Neural cell (in vitro differentiated cells): ENCODE data around the gene PADI4. TPM values are rescaled to one million over a fixed set of nuclear protein-coding genes. Genes with fewer than 3 reads are reported as not detected.

Experiments
- H2AFZ ChIP-seq: fragments of 200-600, 300-800 bp; sonication (generic), shearing (Covaris generic); 2 replicates; pipeline ENCODE4 v1.6.0; 2014; ENCODE audit warnings: low read depth, mild to moderate bottlenecking, antibody characterized with exemption, low read length, moderate library complexity
- H3F3A ChIP-seq: fragments of 200-600 bp; shearing (Covaris generic); 2 replicates; pipeline ENCODE4 v1.6.1; 2016; ENCODE audit warnings: mild to moderate bottlenecking, moderate library complexity, mixed read lengths, antibody characterized with exemption, low read length; ENCODE audit not compliant: insufficient read depth, poor library complexity, severe bottlenecking
- H3K27ac ChIP-seq: fragments of 200-600, 300-800 bp; sonication (generic), shearing (Covaris generic); 2 replicates; pipeline ENCODE4 v1.5.1; 2014; ENCODE audit warnings: mild to moderate bottlenecking, low read length, moderate library complexity
- H3K27me3 ChIP-seq: fragments of 300-800, 200-600 bp; sonication (generic), shearing (Covaris generic); 2 replicates; pipeline ENCODE4 v1.6.0; 2014; ENCODE audit warnings: mild to moderate bottlenecking, low read depth, low read length, moderate library complexity; ENCODE audit not compliant: insufficient read depth
- H3K36me3 ChIP-seq: fragments of 300-800, 200-600 bp; sonication (generic), shearing (Covaris generic); 2 replicates; pipeline ENCODE4 v1.5.1; 2014; ENCODE audit warnings: mild to moderate bottlenecking, antibody characterized with exemption, low read length, moderate library complexity; ENCODE audit not compliant: insufficient read depth
- H3K4me2 ChIP-seq: fragments of 300-800, 200-600 bp; sonication (generic), shearing (Covaris generic); 2 replicates; pipeline ENCODE4 v1.6.0; 2014; ENCODE audit warnings: mild to moderate bottlenecking, low read length
- H3K4me3 ChIP-seq: fragments of 300-800, 200-600 bp; sonication (generic), shearing (Covaris generic); 2 replicates; pipeline ENCODE4 v1.5.1; 2014; ENCODE audit warnings: mild to moderate bottlenecking, low read length, moderate library complexity
- H3K79me2 ChIP-seq: fragments of 200-600 bp; shearing (Covaris generic); replicated peaks from 2 replicates; pipeline ENCODE4 v1.6.0; 2014; ENCODE audit warnings: mild to moderate bottlenecking, low read length, moderate library complexity; ENCODE audit not compliant: insufficient read depth
- H3K9ac ChIP-seq: fragments of 300-800, 200-600 bp; sonication (generic), shearing (Covaris generic); 2 replicates; pipeline ENCODE4 v1.6.1; 2016; ENCODE audit warnings: mild to moderate bottlenecking, low read length, mixed read lengths
- H3K9me2 ChIP-seq: fragments of 200-600 bp; shearing (Covaris generic); 2 replicates; pipeline ENCODE4 v1.6.1; 2016; ENCODE audit warnings: mild to moderate bottlenecking, low read length, mixed read lengths; ENCODE audit not compliant: insufficient read depth
- H3K9me3 ChIP-seq: fragments of 200-600, 300-800 bp; sonication (generic), shearing (Covaris generic); 2 replicates; pipeline ENCODE4 v1.6.1; 2016; ENCODE audit warnings: mild to moderate bottlenecking, mixed run types, low read length, moderate library complexity, mixed read lengths
- H4K20me1 ChIP-seq: fragments of 200-600 bp; shearing (Covaris generic); 2 replicates; pipeline ENCODE4 v1.6.1; 2016; ENCODE audit warnings: mild to moderate bottlenecking, mixed run types; ENCODE audit not compliant: insufficient read depth
- EP300 ChIP-seq: fragments of 450-650 bp; conservative IDR thresholded peaks from 2 replicates; pipeline ENCODE4 v1.6.1; 2014; ENCODE audit warnings: antibody characterized with exemption, mild to moderate bottlenecking, moderate library complexity; ENCODE audit not compliant: poor library complexity, severe bottlenecking
- EZH2 ChIP-seq: fragments of 200-600, 300-800 bp; shearing (Covaris generic), sonication (generic); IDR thresholded peaks from 2 replicates; pipeline ENCODE4 v1.6.1; 2014; ENCODE audit warnings: antibody characterized with exemption, low read length, borderline replicate concordance, mild to moderate bottlenecking; ENCODE audit not compliant: insufficient read depth, poor library complexity, severe bottlenecking
- POLR2AphosphoS5 ChIP-seq: IDR thresholded peaks from 2 replicates; pipeline ENCODE4 v1.6.1; 2012
- RAD21 ChIP-seq: fragments of 450-650 bp; conservative IDR thresholded peaks from 2 replicates; pipeline ENCODE4 v1.6.1; 2014; ENCODE audit warnings: antibody characterized with exemption, mild to moderate bottlenecking, moderate library complexity
- SMC3 ChIP-seq: fragments of 450-650 bp; conservative IDR thresholded peaks from 2 replicates; pipeline ENCODE4 v1.6.1; 2014; ENCODE audit warnings: antibody characterized with exemption, mild to moderate bottlenecking, moderate library complexity; ENCODE audit not compliant: poor library complexity
- TAF1 ChIP-seq: IDR thresholded peaks from 2 replicates; pipeline ENCODE4 v1.6.1; 2012; ENCODE audit warnings: low read depth
- polyA plus RNA-seq: library from polyadenylated mRNA; depleted of rRNA; stranded (reverse); fragments of >200 nt; gene quantifications from 2 replicates; pipeline ENCODE4 v1.2.3, GENCODE V29; 2014
- TF ChIP-seq, protein P1 (sequence below): fragments of 450-650 bp; IDR thresholded peaks from 2 replicates; pipeline ENCODE4 v1.5.1; 2014; ENCODE audit warnings: antibody characterized with exemption, mild to moderate bottlenecking, moderate library complexity; ENCODE audit not compliant: poor library complexity, severe bottlenecking
- TF ChIP-seq, protein P2 (sequence below): IDR thresholded peaks from 2 replicates; pipeline ENCODE4 v1.6.1; 2012; ENCODE audit warnings: borderline replicate concordance

PADI4 gene
- polyA plus RNA-seq, 1 donor from 2014 or later = not detected

DNA sequence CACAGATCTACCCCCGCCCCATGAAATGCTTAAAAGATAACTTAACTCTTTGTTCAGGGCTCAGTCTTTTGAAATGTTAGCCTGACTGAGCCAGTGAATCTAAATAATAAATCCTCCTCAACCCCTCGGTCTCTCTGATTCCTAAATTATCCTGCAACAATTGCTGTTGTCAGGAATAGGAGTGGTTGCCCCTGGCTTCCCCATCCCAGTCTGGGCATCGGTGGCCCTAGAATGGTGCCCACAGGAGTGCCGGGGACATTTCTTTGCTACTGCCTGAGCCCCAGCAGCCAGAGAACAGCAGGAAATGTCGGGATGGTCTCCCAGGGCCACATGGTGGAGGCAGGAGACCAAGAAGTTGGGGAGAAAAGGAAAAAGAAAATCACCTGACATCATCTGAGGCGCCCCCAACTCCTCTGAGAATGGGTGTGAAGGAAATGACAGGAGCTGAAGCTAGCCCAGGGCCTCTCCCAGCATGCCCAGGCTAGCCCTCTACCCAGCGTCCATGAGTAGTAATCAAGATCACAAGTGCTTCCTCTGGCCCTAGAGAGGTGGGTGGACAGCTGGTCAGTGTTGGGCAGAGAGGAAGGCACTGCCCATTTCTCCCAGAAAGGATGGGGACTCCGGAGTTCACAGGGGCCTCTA is 1.6 kb downstream of the PADI4 start:
- Histone ChIP-seq H3F3A (no peaks in the 10 kb centered on the region), H3K9ac (no peak overlapping the region), H3K27ac (no peak overlapping the region), H3K27me3 (no peaks in the 10 kb centered on the region), H3K9me3 (no peaks in the 10 kb centered on the region), H3K4me2 (no peak overlapping the region), H3K36me3 (no peaks in the 10 kb centered on the region), H4K20me1 (no peaks in the 10 kb centered on the region), H2AFZ (no peak overlapping the region), H3K4me3 (no peak overlapping the region), H3K79me2 (no peaks in the 10 kb centered on the region), H3K9me2 (no peaks in the 10 kb centered on the region)
- TF ChIP-seq, protein P1, sequence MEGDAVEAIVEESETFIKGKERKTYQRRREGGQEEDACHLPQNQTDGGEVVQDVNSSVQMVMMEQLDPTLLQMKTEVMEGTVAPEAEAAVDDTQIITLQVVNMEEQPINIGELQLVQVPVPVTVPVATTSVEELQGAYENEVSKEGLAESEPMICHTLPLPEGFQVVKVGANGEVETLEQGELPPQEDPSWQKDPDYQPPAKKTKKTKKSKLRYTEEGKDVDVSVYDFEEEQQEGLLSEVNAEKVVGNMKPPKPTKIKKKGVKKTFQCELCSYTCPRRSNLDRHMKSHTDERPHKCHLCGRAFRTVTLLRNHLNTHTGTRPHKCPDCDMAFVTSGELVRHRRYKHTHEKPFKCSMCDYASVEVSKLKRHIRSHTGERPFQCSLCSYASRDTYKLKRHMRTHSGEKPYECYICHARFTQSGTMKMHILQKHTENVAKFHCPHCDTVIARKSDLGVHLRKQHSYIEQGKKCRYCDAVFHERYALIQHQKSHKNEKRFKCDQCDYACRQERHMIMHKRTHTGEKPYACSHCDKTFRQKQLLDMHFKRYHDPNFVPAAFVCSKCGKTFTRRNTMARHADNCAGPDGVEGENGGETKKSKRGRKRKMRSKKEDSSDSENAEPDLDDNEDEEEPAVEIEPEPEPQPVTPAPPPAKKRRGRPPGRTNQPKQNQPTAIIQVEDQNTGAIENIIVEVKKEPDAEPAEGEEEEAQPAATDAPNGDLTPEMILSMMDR = no peak
- TF ChIP-seq SMC3 = no peak

DNA sequence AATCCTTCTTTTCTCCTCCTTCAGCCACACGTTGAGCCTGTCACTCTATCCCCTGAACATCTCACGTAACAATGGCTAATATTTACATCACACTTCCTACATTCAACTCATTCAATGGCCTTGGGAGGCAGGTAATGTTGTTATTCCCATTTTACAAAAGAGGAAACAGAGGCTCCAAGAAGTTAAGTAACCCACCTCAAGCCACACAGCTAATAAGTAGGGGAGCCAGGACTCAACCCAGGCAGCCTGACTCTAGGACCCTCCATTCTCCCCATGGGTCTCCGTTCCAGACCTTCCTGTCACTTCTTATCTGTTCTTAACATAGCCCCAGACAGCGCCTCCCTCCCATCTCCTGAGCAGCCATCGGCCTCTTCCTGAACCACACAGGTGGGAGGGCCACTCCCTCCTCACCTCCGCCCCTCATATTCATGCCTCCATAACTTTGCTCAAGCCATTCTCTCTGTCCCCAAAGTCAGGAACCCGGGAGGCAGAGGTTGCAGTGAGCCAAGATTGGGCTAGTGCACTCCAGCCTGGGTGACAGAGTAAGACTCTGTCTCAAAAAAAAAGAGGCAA is 2.2 kb downstream of the PADI4 start:
- TF ChIP-seq RAD21 (no peak), TAF1 (no peak), EP300 (no peak), SMC3 (no peak), POLR2AphosphoS5 (no peak), EZH2 (no peak)
- TF ChIP-seq, protein P2, sequence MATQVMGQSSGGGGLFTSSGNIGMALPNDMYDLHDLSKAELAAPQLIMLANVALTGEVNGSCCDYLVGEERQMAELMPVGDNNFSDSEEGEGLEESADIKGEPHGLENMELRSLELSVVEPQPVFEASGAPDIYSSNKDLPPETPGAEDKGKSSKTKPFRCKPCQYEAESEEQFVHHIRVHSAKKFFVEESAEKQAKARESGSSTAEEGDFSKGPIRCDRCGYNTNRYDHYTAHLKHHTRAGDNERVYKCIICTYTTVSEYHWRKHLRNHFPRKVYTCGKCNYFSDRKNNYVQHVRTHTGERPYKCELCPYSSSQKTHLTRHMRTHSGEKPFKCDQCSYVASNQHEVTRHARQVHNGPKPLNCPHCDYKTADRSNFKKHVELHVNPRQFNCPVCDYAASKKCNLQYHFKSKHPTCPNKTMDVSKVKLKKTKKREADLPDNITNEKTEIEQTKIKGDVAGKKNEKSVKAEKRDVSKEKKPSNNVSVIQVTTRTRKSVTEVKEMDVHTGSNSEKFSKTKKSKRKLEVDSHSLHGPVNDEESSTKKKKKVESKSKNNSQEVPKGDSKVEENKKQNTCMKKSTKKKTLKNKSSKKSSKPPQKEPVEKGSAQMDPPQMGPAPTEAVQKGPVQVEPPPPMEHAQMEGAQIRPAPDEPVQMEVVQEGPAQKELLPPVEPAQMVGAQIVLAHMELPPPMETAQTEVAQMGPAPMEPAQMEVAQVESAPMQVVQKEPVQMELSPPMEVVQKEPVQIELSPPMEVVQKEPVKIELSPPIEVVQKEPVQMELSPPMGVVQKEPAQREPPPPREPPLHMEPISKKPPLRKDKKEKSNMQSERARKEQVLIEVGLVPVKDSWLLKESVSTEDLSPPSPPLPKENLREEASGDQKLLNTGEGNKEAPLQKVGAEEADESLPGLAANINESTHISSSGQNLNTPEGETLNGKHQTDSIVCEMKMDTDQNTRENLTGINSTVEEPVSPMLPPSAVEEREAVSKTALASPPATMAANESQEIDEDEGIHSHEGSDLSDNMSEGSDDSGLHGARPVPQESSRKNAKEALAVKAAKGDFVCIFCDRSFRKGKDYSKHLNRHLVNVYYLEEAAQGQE = no peak
- TF ChIP-seq, protein P1 = no peak
- Histone ChIP-seq H3K79me2 (no peaks in the 10 kb centered on the region), H4K20me1 (no peaks in the 10 kb centered on the region), H3K27ac (no peak overlapping the region), H3K4me2 (no peak overlapping the region), H3K36me3 (no peaks in the 10 kb centered on the region), H3K9me3 (no peaks in the 10 kb centered on the region), H3K27me3 (no peaks in the 10 kb centered on the region), H3K9ac (no peak overlapping the region), H3K9me2 (no peaks in the 10 kb centered on the region), H2AFZ (no peak overlapping the region), H3K4me3 (no peak overlapping the region), H3F3A (no peaks in the 10 kb centered on the region)
